Activated T-cell treated with anti-CD3 and anti-CD28 coated beads, Interleukin-2, amount 50 U/mL, for 1 hour (primary cell): Measurements from ENCODE around the gene NET1.
"Not testable (repeated sequence)": the region's sequence is repeated elsewhere in the genome, so short reads cannot be mapped to it uniquely, and the experiment has no call there.

Source experiments
- DNase-seq: peaks from one replicate; pipeline ENCODE4 v3.0.0-alpha.2; 2020

NET1 gene, protein sequence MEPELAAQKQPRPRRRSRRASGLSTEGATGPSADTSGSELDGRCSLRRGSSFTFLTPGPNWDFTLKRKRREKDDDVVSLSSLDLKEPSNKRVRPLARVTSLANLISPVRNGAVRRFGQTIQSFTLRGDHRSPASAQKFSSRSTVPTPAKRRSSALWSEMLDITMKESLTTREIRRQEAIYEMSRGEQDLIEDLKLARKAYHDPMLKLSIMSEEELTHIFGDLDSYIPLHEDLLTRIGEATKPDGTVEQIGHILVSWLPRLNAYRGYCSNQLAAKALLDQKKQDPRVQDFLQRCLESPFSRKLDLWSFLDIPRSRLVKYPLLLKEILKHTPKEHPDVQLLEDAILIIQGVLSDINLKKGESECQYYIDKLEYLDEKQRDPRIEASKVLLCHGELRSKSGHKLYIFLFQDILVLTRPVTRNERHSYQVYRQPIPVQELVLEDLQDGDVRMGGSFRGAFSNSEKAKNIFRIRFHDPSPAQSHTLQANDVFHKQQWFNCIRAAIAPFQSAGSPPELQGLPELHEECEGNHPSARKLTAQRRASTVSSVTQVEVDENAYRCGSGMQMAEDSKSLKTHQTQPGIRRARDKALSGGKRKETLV

DNA sequence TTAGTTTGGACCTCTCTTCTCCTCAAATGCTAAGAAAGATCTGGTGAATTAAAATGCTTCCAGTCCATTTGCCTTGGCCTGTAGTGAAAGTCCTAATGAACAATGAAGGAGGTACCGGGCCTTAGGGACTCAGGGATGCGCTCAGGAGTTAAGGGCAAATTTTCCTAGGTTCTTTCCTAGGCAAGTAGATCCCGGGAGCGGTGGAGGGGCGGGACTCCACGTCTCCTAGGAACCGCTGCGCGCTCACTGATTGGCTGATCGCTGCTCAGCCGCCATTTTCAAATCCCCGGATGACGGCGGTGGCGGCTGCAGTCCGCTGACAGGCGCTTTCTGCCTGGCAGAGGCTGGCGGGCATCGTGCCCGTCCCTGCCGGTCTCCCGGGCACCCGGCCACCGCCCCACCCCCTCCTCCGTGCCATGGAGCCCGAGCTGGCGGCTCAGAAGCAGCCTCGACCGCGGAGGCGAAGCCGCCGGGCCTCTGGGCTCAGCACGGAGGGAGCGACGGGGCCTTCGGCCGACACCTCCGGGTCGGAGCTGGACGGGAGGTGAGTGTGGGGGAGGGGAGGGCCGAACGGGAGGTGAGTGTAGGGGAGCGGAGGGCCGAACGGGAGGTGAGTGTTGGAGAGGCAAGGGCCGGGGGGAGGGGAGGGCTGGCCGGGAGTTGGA is at the start of gene NET1:
TSS of gene NET1 (plus strand) at position 281 of the 665 bp plus-strand sequence. CDS start at position 417, 136 bp downstream.
- peak; percentile 69 for DNase-seq

GRCh38 chr10:5362873-5363272 is 49.5 kb upstream of the NET1 start:
- no peak for DNase-seq

DNA sequence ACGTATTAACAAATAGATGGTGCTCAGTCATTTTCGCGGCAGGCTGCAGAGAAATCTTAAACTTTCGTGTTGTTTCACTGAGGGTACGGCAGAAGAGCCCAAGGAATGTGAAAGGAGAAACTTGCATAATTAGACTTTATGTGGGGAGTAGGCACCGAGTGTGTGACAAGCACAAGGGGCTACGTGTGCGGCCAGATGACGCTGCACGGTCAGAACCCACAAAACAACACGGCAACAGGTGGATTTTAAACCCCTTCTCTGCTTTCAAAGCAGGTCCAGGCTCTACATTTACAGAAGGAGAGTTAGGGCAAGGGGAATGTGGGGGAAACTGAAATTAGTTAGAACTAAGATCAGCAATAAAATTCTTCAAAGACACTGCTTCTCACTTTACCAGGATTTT is 48.0 kb upstream of the NET1 start:
- DNase-seq, result no peak

DNA sequence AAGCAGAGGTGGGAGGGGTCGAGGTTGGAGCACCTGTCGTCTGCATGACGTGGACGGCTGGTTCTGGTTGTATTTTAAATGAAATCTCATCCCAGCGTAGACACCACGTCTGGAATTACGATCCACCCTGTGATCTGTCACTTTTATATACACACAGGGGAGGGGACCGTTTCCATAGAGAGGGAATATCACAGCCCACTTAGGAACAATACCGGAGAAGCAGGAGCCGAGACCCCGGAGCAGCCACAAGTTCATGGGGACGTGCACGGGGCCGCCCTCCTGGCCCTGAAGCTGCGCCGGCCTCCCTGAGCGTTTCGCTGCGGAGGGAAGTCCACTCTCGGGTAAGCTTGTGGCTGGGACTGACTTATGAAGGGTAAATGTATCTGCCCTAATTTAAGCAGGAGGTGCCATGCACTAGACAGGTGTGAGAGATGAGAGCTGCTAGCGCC is 47.4 kb upstream of the NET1 start, which contains the start of gene UCN3:
TSS of gene UCN3 (plus strand) at position 77 of the 449 bp plus-strand sequence. CDS start 8,755 bp downstream, outside the sequence.
- DNase-seq, result no peak

GRCh38 chr10:5365928-5366327 is 46.4 kb upstream of the NET1 start:
- no peak for DNase-seq

GRCh38 chr10:5369362-5370158 is 42.8 kb upstream of the NET1 start:
- DNase-seq, result no peak

- no peak for DNase-seq
Observed at GRCh38 chr10:5370493-5371352, 41.6 kb upstream of the NET1 start.

- no peak for DNase-seq
Observed at GRCh38 chr10:5373307-5373706, 39.0 kb upstream of the NET1 start.

GRCh38 chr10:5373891-5374611 is 38.3 kb upstream of the NET1 start:
- no peak for DNase-seq

- no peak for DNase-seq
Observed at GRCh38 chr10:5376450-5376849, 35.9 kb upstream of the NET1 start.

DNA sequence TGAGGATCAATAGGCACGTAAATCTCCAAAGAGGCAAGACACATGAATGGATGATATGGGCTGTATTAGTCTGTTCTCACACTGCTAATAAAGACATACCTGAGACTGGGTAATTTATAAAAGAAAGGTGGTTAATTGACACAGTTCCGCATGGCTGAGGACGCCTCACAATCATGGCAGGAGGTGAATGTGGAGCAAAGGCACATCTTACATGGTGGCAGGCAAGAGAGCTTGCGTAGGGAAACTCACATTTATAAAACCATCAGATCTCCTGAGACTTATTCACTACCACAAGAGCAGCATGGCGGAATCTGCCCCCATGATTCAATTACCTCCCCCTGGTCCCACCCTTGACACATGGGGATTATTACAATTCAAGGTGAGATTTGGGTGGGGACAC is 33.2 kb upstream of the NET1 start:
- DNase-seq, result not testable (repeated sequence)

GRCh38 chr10:5380395-5380794 is 32.0 kb upstream of the NET1 start:
- not testable (repeated sequence) for DNase-seq

DNA sequence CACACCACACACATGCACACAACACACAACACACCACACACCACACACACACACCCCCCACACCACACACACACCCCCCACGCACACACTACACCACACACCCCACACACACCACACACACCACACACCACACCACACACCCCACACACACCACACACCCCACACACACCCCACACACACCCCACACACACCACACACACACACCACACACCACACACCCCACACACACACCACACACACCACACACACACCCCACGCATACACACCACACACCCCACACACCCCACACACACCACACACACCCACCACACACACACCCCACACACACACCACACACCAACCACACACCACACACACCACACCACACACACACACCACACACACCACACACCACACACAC is 31.2 kb upstream of the NET1 start:
- no peak for DNase-seq

DNA sequence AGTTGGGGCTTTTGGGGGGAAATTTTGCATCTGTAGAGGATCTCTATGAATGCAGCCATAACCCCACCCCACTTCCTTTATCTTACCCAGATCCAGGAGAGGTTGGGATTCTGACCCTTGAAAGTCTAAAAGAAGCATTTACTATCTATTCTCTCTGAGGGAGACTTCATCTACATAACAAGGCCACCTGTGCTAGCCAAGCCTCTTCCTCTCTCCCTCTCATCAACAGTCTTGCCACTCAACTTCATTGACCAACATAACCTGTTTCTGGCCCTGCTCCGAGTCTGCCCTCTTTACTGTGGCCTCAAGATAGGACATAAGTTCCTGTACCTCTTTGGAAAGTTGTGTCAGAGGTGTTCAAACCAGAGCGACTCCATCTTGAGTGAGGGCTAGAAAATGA is 27.1 kb upstream of the NET1 start:
- DNase-seq, result no peak

GRCh38 chr10:5387169-5387568 is 25.2 kb upstream of the NET1 start:
- no peak for DNase-seq

GRCh38 chr10:5390607-5391205 is 21.7 kb upstream of the NET1 start:
- DNase-seq, result no peak

- no peak for DNase-seq
Observed at GRCh38 chr10:5391790-5392189, 20.6 kb upstream of the NET1 start.

DNA sequence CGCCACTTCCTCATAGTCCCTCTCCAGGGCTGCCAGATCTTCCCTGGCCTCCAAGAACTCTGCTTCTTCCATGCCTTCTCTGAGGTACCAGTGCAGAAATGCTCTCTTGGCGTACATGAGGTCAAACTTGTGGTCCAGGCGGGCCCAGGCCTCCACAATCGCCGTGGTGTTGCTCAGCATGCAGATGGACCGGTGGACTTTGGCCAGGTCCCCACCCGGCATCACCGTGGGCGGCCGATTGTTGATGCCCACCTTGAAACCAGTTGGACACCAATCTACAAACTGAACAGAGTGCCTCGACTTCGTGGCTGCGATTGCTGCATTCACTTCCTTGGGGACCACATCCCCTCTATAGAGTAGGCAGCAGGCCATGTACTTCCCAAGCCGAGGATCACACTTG is 18.8 kb upstream of the NET1 start:
- DNase-seq, result no peak

DNA sequence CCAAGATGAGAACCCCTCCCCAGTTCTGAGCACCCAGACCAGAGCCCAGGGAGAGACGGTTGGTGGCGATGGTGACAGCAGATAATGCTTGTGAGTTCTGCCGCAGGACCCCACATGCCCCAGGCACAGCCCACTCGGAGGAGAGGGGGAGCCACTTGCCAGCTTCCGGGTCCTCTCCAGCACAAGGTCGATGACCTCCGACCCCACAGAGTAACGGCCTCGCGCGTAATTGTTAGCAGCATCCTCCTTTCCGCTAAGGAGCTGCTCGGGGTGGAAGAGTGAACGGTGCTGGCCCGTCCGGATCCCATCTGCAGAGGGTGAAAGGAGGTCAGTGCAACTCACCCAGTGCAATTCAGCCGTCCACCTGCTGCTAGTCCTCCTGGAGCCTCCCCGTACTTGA is 17.2 kb upstream of the NET1 start:
- DNase-seq, result no peak

DNA sequence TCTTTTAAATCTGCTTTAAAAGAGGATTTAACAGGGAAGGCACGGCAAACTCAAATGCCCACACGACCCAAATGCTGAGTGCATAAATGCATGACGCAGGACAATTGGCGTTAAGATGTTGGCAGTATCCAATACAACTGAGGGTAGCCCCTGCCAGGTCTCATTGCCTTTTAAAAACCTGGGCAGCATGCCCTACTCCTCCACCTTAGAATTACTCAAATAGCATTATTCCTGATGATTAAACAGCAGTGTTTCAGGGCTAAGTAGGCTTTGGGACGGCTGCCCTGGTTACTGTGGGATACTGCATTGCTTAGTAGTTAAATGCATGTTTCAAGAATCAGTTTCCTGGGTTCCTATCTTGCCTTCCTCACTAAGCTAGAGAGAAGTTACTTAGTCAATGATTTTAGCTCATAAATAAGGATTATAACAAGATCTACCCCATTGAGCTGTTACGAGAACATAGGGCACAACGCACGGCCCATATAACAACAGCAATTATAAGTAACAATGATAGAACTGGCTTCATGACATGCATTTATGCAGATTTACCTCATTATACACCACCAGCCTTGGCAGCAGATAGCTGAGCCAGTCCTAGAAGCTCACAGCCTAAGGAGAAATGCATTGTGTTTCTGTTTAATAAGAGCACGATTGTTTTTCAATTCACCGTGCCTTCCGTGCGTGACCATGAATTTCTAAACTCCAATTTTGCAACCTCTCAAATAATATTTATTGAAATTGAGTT is 15.6 kb upstream of the NET1 start:
- DNase-seq, result no peak
